H1 (cell line): ENCODE data around the gene PHGDH.

Experiments used
- ATF2 ChIP-seq: IDR thresholded peaks from 2 replicates; pipeline ENCODE4 v1.6.1; 2012; ENCODE audit warnings: low read length, inconsistent platforms
- CHD1 ChIP-seq: IDR thresholded peaks from 2 replicates; pipeline ENCODE4 v1.6.1; 2012; ENCODE audit warnings: low read depth, low read length, improper control_type of control experiment
- CREB1 ChIP-seq: IDR thresholded peaks from 2 replicates; pipeline ENCODE4 v1.6.1; 2012; ENCODE audit warnings: inconsistent platforms
- CTCF ChIP-seq, 3 experiments: IDR thresholded peaks; 1 replicate in 2 of 3; 2 replicates in 1 of 3; pipeline versions ENCODE4 v1.5.1 to v1.6.1; 2011; ENCODE audit warnings: low read length in 3 of 3, mild to moderate bottlenecking in 3 of 3, inconsistent platforms in 2 of 3, low read depth in 1 of 3, moderate library complexity in 1 of 3; ENCODE audit not compliant: insufficient read depth in 1 of 3; ENCODE audit errors: control extremely low read depth in 1 of 3
- EP300 ChIP-seq, 2 experiments: IDR thresholded peaks; 1 replicate in 1 of 2; 2 replicates in 1 of 2; pipeline ENCODE4 v1.6.1; 2011 to 2012; ENCODE audit warnings: low read depth in 2 of 2, low read length in 2 of 2, mild to moderate bottlenecking in 2 of 2, borderline replicate concordance in 1 of 2, inconsistent platforms in 1 of 2, moderate library complexity in 1 of 2
- HDAC2 ChIP-seq, 2 experiments: fragments of 300-600 bp in 1 of 2; sonication (generic) in 1 of 2; IDR thresholded peaks; 2 replicates each; pipeline ENCODE4 v1.6.1; 2011 to 2012; ENCODE audit warnings: low read depth in 2 of 2, low read length in 2 of 2, mild to moderate bottlenecking in 2 of 2, moderate library complexity in 2 of 2, borderline replicate concordance in 1 of 2, inconsistent platforms in 1 of 2
- JUN ChIP-seq: IDR thresholded peaks from 2 replicates; pipeline ENCODE4 v1.6.1; 2011; ENCODE audit warnings: low read depth, mild to moderate bottlenecking, improper control_type of control experiment, low read length
- MAX ChIP-seq: IDR thresholded peaks from 2 replicates; pipeline ENCODE4 v1.6.1; 2012; ENCODE audit warnings: inconsistent platforms
- POLR2A ChIP-seq, 2 experiments: IDR thresholded peaks; 1 replicate in 1 of 2; 2 replicates in 1 of 2; pipeline ENCODE4 v1.6.1; 2011; ENCODE audit warnings: low read depth in 2 of 2, low read length in 2 of 2, mild to moderate bottlenecking in 2 of 2; ENCODE audit errors: control extremely low read depth in 1 of 2
- POLR2AphosphoS5 ChIP-seq: IDR thresholded peaks from 2 replicates; pipeline ENCODE4 v1.6.1; 2011; ENCODE audit warnings: low read depth, low read length
- RAD21 ChIP-seq, 2 experiments: IDR thresholded peaks in 1 of 2; conservative IDR thresholded peaks in 1 of 2; 2 replicates each; pipeline ENCODE4 v1.6.1; 2011; ENCODE audit warnings: low read depth in 2 of 2, low read length in 2 of 2, improper control_type of control experiment in 1 of 2, inconsistent platforms in 1 of 2, mild to moderate bottlenecking in 1 of 2, moderate library complexity in 1 of 2
- RNF2 ChIP-seq: fragments of 200-900, 300-1000 bp; sonication (generic); IDR thresholded peaks from 2 replicates; pipeline ENCODE4 v1.7.1; 2016; ENCODE audit warnings: borderline replicate concordance, low read depth, mild to moderate bottlenecking, antibody characterized with exemption, low read length; ENCODE audit not compliant: poor library complexity, severe bottlenecking; ENCODE audit errors: missing control alignments
- SRF ChIP-seq: IDR thresholded peaks from 2 replicates; pipeline ENCODE4 v1.6.1; 2011; ENCODE audit warnings: mild to moderate bottlenecking, low read depth, low read length, moderate library complexity

GRCh38 chr1:119724611-119725218 is 13.0 kb downstream of the PHGDH start:
- TF ChIP-seq SRF (no peak), CTCF (IDR thresholded peaks at IDR 0.05; ENCODE audit: control extremely low read depth in 1 of 3, insufficient read depth in 1 of 3, low read depth in 1 of 3, low read length in 3 of 3) (no peak), JUN (no peak), CREB1 (no peak), POLR2A (IDR thresholded peaks at IDR 0.05; ENCODE audit: control extremely low read depth in 1 of 2, low read depth in 2 of 2, low read length in 2 of 2) (no peak), RNF2 (no peak), CHD1 (no peak), POLR2AphosphoS5 (peak; percentile 46; the same call in 1 of the 2 replicates), RAD21 (IDR thresholded peaks at IDR 0.05 in 1 of 2, conservative IDR thresholded peaks at IDR 0.05 in 1 of 2; ENCODE audit: low read depth in 2 of 2, low read length in 2 of 2) (no peak), EP300 (IDR thresholded peaks at IDR 0.05; ENCODE audit: borderline replicate concordance in 1 of 2, low read depth in 2 of 2, low read length in 2 of 2) (no peak), ATF2 (no peak), MAX (no peak), HDAC2 (IDR thresholded peaks at IDR 0.05; ENCODE audit: borderline replicate concordance in 1 of 2, low read depth in 2 of 2, low read length in 2 of 2) (no peak)
